Gastroesophageal sphincter (tissue), 4 donors: Measurements from ENCODE around the gene TBC1D3C. TPM values are rescaled to one million over a fixed set of nuclear protein-coding genes. Genes with fewer than 3 reads are reported as not detected.
"Not testable (repeated sequence)": the region's sequence is repeated elsewhere in the genome, so short reads cannot be mapped to it uniquely, and the experiment has no call there.

ENCODE experiments used
- ATAC-seq: fragments of 150-250 bp; one replicate; pipeline ENCODE4 v1.9.1; 2016; ENCODE audit warnings: mild to moderate bottlenecking, moderate library complexity
- H3K27ac ChIP-seq, 4 donors: fragments of 200-600 bp; sonication (generic) in 3 of 4; 1 replicate in 3 of 4; 2 replicates in 1 of 4; pipeline ENCODE4 v1.5.1; 2016 to 2019
- H3K27me3 ChIP-seq: fragments of 200-600 bp; sonication (generic); one replicate; pipeline ENCODE4 v1.5.1; 2019
- H3K36me3 ChIP-seq, 2 donors: fragments of 200-600 bp; sonication (generic); one replicate each; pipeline ENCODE4 v1.5.1; 2019; ENCODE audit warnings: control low read depth in 1 of 2
- H3K4me1 ChIP-seq, 3 donors: fragments of 200-600 bp; sonication (generic); 1 replicate in 2 of 3; 2 replicates in 1 of 3; pipeline ENCODE4 v1.5.1; 2016 to 2019; ENCODE audit warnings: control low read depth in 2 of 3
- H3K4me3 ChIP-seq, 2 donors: fragments of 200-600 bp; sonication (generic); one replicate each; pipeline ENCODE4 v1.5.1; 2019; ENCODE audit warnings: mild to moderate bottlenecking in 1 of 2, moderate library complexity in 1 of 2
- H3K9me3 ChIP-seq, 3 donors: fragments of 200-600 bp; sonication (generic); one replicate each; pipeline ENCODE4 v1.5.1; 2017 to 2019; ENCODE audit warnings: control low read depth in 2 of 3
- WGBS, 2 donors: methylation state at CpG; one replicate each; pipeline ENCODE4 v1.1.5; 2018; ENCODE audit warnings: low coverage in 1 of 2; 5-methylcytosine and 5-hydroxymethylcytosine counted together
- small RNA-seq, 4 donors: library from RNA; depleted of rRNA; stranded (forward); fragments of <200 nt; gene quantifications; one replicate each; pipeline ENCODE3, GENCODE V24; 2016
- total RNA-seq, 4 donors: library from RNA; depleted of rRNA; stranded (reverse); fragments of >200 nt; gene quantifications; one replicate each; pipeline ENCODE4 v1.1.0, GENCODE V29; 2016

The TBC1D3C gene
- not detected for total RNA-seq

DNA sequence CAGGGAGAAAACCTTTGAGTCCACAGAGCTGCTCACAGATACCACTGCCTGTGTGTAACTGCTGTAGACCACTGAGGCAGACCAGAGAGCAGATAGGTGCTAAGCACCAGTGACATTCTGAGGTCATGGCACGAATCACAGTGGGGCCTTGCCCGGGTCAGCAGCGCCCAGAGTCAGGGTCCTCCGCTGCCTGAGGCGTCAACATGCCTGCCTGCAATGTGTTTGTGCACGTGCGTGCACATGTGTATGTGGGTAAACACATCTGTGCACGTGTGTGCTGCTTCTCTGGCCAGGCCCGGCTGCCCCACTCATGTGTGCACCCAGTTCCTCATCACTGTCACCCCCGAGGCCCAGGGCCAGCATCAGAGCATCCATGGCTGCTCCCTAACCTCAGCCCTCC lies at the start of gene TBC1D3C:
Gene TBC1D3C (minus strand): TSS at position 101 of the 400 bp plus-strand sequence. CDS start 1,568 bp downstream, outside the sequence.
- not testable (repeated sequence) for H3K9me3 ChIP-seq, H3K36me3 ChIP-seq, H3K4me3 ChIP-seq, H3K27me3 ChIP-seq, ATAC-seq, H3K27ac ChIP-seq, H3K4me1 ChIP-seq
- no CpG with 5 or more reads among the region's 10 CpGs for WGBS, 2 donors

DNA sequence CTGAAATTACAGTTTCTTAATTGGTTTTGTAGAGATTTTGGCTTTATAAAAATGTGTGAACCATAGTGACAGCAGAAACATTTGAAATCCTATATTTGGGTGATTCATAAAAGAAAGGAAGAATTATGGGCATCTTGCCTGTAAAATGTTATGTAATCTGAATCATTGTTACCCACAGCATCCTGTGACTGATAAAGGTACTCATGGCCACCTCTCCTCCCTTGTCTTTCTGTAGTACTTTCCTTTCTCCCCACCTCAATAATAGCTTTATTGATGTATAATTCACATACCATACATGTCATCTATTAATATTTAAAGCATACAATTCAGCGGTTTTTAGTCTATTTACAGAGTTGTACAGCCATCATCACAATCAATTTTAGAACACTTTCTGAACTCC lies 30.8 kb upstream of the TBC1D3C start:
- WGBS, 2 donors, result no CpG with 5 or more reads among the region's 1 CpG
- H3K36me3 ChIP-seq, H3K4me1 ChIP-seq, H3K27ac ChIP-seq, ATAC-seq, H3K9me3 ChIP-seq, H3K27me3 ChIP-seq, H3K4me3 ChIP-seq: not testable (repeated sequence)

DNA sequence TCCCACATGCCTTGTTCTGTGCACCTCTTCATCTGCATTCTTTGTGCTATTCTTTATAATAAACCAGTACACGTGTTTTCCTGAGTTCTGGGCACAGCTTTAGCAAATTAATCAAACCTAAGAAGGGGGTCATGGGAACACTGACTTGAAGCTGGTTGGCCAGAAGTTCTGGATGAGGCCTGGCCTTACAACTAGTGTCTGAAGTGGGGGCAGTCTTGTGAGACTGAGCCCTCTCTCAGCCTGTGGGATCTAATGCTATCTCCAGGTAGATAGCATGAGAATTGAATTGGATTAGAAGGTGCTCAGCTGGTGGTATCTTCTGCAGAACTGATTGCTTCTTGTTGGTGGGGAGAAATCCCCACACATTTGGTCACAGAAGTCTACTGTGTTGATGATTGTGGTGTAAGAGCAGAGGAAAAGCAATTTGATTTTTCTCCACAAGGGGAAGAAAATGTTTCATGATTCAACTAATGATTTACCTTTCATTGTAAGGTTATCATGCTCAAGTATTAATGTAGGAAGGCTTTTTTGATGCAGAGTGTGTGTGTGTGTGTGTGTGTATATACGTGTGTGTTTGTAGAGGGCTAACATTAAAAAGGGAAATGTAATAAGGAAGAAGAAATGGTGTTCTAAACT lies 25.7 kb upstream of the TBC1D3C start:
- not testable (repeated sequence) for H3K36me3 ChIP-seq, H3K9me3 ChIP-seq, ATAC-seq, H3K4me3 ChIP-seq, H3K27ac ChIP-seq, H3K27me3 ChIP-seq, H3K4me1 ChIP-seq
- no CpG with 5 or more reads among the region's 2 CpGs for WGBS, 2 donors

DNA sequence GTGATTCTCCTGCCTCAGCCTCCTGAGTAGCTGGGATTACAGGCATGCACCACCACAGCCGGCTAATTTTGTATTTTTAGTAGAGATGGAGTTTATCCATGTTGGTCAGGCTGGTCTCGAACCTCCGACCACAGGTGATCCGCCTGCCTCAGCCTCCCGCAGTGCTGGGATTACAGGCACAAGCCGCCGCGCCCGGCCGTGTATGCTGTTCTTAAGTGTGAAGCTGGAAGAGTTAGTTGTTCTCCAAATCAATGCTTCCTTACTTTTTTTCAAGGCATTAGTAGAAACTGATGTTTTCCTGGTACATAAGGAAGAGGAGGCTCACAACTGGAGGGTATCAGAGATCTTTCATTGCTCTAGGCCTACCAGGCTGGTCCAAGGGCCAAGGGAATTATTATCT lies 19.7 kb upstream of the TBC1D3C start:
- WGBS, 2 donors, result no CpG with 5 or more reads among the region's 10 CpGs
- ATAC-seq, result not testable (repeated sequence)

DNA sequence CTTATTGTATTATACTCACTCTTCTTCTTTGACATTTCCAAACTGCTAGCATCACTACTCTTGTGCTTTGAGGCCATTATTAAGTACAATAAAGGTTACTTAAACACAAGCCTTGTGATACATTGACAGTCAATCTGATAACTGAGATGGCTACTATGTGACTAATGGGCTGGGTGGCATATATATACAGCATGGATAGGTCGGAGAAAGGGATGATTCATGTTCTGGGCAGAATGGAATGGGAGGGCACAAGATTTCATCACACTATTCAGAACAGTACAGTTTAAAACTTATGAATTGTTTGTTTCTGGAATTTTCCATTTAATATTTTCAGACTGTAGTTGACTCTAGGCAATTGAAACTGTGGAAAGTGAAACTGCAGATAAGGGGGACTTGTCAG lies 18.9 kb upstream of the TBC1D3C start:
- not testable (repeated sequence) for H3K27ac ChIP-seq, H3K4me1 ChIP-seq, H3K36me3 ChIP-seq, H3K27me3 ChIP-seq, H3K4me3 ChIP-seq, H3K9me3 ChIP-seq, ATAC-seq
- no CpG with 5 or more reads among the region's 1 CpG for WGBS, 2 donors

More for the DNA sequence above, 19.7 kb upstream of the TBC1D3C start:
- not testable (repeated sequence) for H3K9me3 ChIP-seq, H3K27ac ChIP-seq, H3K27me3 ChIP-seq, H3K4me1 ChIP-seq, H3K36me3 ChIP-seq, H3K4me3 ChIP-seq

Small RNA genes within 50 kb of the gene (small RNA-seq; reads per million reads assigned to genes)
- 0 reads per million in 4 donors for gene RF00019

Other genes starting within 250 kb of the TBC1D3C start
- gene TBC1D3K, start 144.2 kb downstream of the TBC1D3C start, total RNA-seq, result not detected
- 10 to 100 TPM in 1 of 4 donors, 1 to 10 TPM in 3; 2.3 to 15.3 (median 9.2) TPM for gene TBC1D3L, start 79.6 kb downstream of the TBC1D3C start, total RNA-seq
- under 1 TPM in 1 of 4 donors, not detected in 3; 0.27 TPM for gene TBC1D3D, start 64.7 kb downstream of the TBC1D3C start, total RNA-seq
- not detected for gene TBC1D3E, start 59.3 kb upstream of the TBC1D3C start, total RNA-seq
- not detected for gene TBC1D3, start 123.9 kb upstream of the TBC1D3C start, total RNA-seq
- 10 to 100 TPM; 23.1 to 32.4 (median 28.7) TPM for gene MRPL45, start 228.5 kb upstream of the TBC1D3C start, total RNA-seq